HG03060 (cell line): ENCODE results near the gene PSMA6.

Experiments used
- ATAC-seq: cut with Tn5 transposase; IDR thresholded peaks from one replicate; pipeline ENCODE4 v1.9.1; 2021; ENCODE audit warnings: low read depth, moderate number of reproducible peaks; ENCODE audit not compliant: unreplicated experiment

Gene PSMA6

DNA sequence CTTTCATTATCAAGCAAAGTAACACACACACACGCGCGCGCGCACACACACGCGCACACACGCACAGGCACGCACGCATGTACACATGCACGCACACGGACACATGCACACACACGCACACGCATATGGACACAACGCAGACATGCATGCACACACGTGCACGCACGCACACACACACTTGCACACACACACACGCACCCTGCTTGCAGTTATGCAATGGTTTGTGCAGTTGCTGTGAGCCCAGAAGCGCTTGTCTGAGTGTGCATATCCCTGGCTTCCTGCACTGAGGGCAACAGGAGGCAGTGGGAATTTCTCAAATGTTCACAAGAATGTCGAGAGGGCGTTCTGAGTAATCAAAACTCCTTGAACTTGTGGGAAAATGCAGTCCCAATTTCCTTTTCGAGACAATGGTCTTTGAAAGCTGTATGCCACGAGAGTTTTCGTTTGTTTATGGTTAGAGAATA is 70.8 kb downstream of the PSMA6 start:
- ATAC-seq, result no peak

- no peak for ATAC-seq
These were observed 73.2 kb downstream of the PSMA6 start for GRCh38 chr14:35365130-35366055.

GRCh38 chr14:35366056-35366451 is 73.9 kb downstream of the PSMA6 start:
- no peak for ATAC-seq

GRCh38 chr14:35366521-35366976 is 74.4 kb downstream of the PSMA6 start:
- no peak for ATAC-seq

DNA sequence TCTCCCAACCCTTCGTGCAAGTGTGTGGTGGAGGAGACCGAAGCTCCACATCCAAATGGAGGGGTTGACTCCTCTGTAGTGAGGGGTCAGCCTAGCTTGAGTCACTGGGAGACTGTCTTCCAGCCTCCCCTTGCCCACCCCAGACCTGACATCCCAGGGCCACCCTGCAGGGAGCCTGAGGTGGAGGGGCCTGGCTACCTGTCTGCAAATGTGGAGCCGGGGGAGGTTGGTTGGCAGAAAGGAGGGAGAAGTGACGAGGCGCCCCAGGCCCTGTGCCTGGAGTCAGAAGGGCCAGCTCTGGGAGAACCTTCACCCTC is 74.8 kb downstream of the PSMA6 start:
- no peak for ATAC-seq
